ENCODE results near the gene KLHL11.

- TF ChIP-seq POLR2AphosphoS5 (IDR thresholded peaks at IDR 0.05) (no peak), CTCF (IDR thresholded peaks at IDR 0.05 in 8 of 11, conservative IDR thresholded peaks at IDR 0.05 in 3 of 11) (no peak)
These were observed 17.5 kb upstream of the KLHL11 start for GRCh38 chr17:41882756-41883155.

All from spleen (tissue), 7 donors.